Ishikawa (cell line): ENCODE results near the gene SLC26A6.

Experiments
- CEBPB ChIP-seq: IDR thresholded peaks from 2 replicates; pipeline ENCODE4 v1.6.1; 2012
- CREB1 ChIP-seq: IDR thresholded peaks from 2 replicates; pipeline ENCODE4 v1.6.1; 2012; ENCODE audit warnings: low read depth
- EGR1 ChIP-seq: IDR thresholded peaks from 2 replicates; pipeline ENCODE4 v1.6.1; 2012
- EP300 ChIP-seq: IDR thresholded peaks from 2 replicates; pipeline ENCODE4 v1.6.1; 2012; ENCODE audit warnings: borderline replicate concordance
- FOXM1 ChIP-seq: IDR thresholded peaks from 2 replicates; pipeline ENCODE4 v1.6.1; 2012; ENCODE audit warnings: low read depth, borderline replicate concordance
- NFIC ChIP-seq: IDR thresholded peaks from 2 replicates; pipeline ENCODE4 v1.6.1; 2012
- RAD21 ChIP-seq: IDR thresholded peaks from 2 replicates; pipeline ENCODE4 v1.6.1; 2012; ENCODE audit warnings: low read depth
- TAF1 ChIP-seq: IDR thresholded peaks from 2 replicates; pipeline ENCODE4 v1.6.1; 2012; ENCODE audit warnings: low read depth, mild to moderate bottlenecking
- TCF12 ChIP-seq: IDR thresholded peaks from 2 replicates; pipeline ENCODE4 v1.6.1; 2012; ENCODE audit warnings: low read depth
- TEAD4 ChIP-seq: IDR thresholded peaks from 2 replicates; pipeline ENCODE4 v1.6.1; 2012
- YY1 ChIP-seq: IDR thresholded peaks from 2 replicates; pipeline ENCODE4 v1.6.1; 2012; ENCODE audit warnings: low read depth
- ZBTB7A ChIP-seq: IDR thresholded peaks from 2 replicates; pipeline ENCODE4 v1.6.1; 2012; ENCODE audit warnings: low read depth
- TF ChIP-seq, protein P1 (sequence below): IDR thresholded peaks from 2 replicates; pipeline ENCODE4 v1.6.1; 2012
- TF ChIP-seq, protein P2 (sequence below): IDR thresholded peaks from 2 replicates; pipeline ENCODE4 v1.6.1; 2012
- TF ChIP-seq, protein P3 (sequence below): IDR thresholded peaks from 2 replicates; pipeline ENCODE4 v1.6.1; 2012; ENCODE audit warnings: low read depth, mild to moderate bottlenecking

Gene SLC26A6, protein sequence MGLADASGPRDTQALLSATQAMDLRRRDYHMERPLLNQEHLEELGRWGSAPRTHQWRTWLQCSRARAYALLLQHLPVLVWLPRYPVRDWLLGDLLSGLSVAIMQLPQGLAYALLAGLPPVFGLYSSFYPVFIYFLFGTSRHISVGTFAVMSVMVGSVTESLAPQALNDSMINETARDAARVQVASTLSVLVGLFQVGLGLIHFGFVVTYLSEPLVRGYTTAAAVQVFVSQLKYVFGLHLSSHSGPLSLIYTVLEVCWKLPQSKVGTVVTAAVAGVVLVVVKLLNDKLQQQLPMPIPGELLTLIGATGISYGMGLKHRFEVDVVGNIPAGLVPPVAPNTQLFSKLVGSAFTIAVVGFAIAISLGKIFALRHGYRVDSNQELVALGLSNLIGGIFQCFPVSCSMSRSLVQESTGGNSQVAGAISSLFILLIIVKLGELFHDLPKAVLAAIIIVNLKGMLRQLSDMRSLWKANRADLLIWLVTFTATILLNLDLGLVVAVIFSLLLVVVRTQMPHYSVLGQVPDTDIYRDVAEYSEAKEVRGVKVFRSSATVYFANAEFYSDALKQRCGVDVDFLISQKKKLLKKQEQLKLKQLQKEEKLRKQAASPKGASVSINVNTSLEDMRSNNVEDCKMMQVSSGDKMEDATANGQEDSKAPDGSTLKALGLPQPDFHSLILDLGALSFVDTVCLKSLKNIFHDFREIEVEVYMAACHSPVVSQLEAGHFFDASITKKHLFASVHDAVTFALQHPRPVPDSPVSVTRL

DNA sequence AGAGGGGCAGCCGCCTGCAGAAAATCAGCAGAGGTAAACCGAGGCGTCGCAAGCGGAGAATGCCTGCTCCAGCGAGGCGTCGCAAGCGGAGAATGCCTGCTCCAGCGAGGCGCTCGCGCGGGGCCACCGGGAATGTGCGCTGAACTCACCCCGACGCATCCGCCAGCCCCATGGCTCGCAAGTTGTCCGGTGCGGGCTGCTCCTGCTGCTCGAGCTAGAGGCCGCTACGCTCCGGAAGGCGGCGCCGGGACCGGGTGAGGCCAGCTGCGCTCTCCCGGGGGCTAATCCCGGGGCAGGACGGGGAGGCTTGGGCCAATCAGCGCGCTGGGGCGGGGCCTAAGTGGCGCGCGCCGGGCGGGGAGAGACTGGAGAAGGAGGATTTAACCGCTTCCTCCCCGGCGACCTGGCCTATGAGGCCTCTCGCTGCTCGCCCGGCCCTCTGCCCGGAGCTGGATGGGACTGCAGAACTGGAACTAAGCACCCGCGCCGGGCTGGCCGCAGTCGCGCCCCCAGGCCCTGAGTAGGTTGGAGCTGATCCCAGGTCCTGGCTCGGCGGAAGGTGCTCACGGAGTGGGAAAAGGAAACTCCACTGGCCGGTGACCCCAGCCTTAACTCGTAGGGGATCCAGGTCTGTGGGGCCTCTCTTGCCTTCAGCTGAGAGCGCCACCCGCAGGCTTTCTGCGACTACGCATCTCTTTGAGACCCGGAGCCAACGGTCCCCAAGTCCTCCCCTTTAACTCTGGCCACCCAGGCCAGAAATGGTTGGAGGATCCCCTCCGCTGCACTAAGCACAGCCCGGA is at the start of gene SLC26A6:
SLC26A6 (minus strand) TSS at position 240 of the 800 bp plus-strand sequence; CDS start at position 172, 68 bp downstream.
- TF ChIP-seq TAF1, result peak; percentile 83
- TF ChIP-seq, protein P1, sequence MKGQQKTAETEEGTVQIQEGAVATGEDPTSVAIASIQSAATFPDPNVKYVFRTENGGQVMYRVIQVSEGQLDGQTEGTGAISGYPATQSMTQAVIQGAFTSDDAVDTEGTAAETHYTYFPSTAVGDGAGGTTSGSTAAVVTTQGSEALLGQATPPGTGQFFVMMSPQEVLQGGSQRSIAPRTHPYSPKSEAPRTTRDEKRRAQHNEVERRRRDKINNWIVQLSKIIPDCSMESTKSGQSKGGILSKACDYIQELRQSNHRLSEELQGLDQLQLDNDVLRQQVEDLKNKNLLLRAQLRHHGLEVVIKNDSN, result no peak
- TF ChIP-seq, protein P2, sequence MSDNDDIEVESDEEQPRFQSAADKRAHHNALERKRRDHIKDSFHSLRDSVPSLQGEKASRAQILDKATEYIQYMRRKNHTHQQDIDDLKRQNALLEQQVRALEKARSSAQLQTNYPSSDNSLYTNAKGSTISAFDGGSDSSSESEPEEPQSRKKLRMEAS, result peak; percentile 64
- no peak; the same call in 1 of the 2 replicates for TF ChIP-seq NFIC
- peak; percentile 9; the same call in 1 of the 2 replicates for TF ChIP-seq CREB1
- peak; percentile 37; the same call in 1 of the 2 replicates for TF ChIP-seq RAD21
- TF ChIP-seq TCF12, result 0 out of 2 replicates have a peak, but pooled peaks have one; percentile 21
- TF ChIP-seq EGR1, result no peak
- no peak; the same call in 1 of the 2 replicates for TF ChIP-seq ZBTB7A
- no peak for TF ChIP-seq CEBPB
- TF ChIP-seq YY1, result no peak

DNA sequence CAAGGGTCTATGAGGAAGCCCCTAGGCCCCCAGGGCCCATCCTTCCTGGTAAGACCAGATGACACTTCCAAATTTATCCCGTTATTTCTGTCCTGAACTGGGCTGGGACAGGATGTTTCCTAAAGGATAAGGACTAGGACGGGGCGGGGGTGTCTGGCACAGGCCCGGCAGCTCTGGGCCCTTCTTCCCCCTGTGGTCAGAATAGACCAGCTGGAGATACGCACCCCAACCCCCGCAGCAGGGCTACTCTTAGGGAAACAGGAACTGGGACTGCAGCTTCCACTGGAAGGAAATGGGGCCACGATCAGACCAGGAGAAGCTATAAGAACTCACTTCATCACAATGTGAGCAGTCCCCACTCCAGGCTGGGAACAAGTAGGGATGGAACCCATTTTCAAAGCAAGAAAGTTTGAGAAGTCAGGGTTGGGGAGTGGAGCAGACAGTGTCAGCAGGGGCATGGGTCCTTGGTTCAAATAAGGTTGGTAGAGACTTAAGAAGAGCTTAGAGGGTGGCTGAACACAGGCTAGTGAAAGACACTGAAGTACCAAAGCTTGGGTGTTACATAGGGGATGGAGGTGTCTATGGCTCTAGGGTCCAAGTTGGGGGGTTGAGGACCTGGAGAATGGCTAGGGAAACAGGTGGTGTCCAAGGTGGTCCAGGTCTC is 49.4 kb upstream of the SLC26A6 start:
- no peak for TF ChIP-seq EGR1
- TF ChIP-seq TAF1, result no peak
- no peak for TF ChIP-seq TCF12

DNA sequence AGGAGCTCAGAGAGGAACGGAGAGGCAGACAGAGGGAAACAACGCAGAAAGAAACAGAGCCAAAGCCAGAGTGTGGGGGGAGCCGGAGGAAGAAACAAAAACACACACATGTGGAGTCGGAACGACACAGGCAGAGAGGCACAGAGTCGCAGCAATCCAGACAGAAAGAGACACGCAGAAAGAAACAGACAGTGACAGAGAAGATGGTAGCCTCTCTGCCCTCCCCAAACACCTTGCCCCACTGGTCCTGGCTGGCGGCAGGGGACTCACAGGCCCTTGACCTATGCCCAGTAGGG is 48.7 kb upstream of the SLC26A6 start:
- TF ChIP-seq TCF12, result no peak
- TF ChIP-seq FOXM1, result no peak
- TF ChIP-seq, protein P3, sequence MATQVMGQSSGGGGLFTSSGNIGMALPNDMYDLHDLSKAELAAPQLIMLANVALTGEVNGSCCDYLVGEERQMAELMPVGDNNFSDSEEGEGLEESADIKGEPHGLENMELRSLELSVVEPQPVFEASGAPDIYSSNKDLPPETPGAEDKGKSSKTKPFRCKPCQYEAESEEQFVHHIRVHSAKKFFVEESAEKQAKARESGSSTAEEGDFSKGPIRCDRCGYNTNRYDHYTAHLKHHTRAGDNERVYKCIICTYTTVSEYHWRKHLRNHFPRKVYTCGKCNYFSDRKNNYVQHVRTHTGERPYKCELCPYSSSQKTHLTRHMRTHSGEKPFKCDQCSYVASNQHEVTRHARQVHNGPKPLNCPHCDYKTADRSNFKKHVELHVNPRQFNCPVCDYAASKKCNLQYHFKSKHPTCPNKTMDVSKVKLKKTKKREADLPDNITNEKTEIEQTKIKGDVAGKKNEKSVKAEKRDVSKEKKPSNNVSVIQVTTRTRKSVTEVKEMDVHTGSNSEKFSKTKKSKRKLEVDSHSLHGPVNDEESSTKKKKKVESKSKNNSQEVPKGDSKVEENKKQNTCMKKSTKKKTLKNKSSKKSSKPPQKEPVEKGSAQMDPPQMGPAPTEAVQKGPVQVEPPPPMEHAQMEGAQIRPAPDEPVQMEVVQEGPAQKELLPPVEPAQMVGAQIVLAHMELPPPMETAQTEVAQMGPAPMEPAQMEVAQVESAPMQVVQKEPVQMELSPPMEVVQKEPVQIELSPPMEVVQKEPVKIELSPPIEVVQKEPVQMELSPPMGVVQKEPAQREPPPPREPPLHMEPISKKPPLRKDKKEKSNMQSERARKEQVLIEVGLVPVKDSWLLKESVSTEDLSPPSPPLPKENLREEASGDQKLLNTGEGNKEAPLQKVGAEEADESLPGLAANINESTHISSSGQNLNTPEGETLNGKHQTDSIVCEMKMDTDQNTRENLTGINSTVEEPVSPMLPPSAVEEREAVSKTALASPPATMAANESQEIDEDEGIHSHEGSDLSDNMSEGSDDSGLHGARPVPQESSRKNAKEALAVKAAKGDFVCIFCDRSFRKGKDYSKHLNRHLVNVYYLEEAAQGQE, result no peak
- TF ChIP-seq NFIC, result no peak
- TF ChIP-seq, protein P1, result no peak
- no peak for TF ChIP-seq TEAD4
- no peak for TF ChIP-seq EGR1
- TF ChIP-seq CEBPB, result no peak
- TF ChIP-seq TAF1, result no peak
- no peak for TF ChIP-seq YY1
- TF ChIP-seq RAD21, result no peak
- TF ChIP-seq, protein P2, result no peak
- no peak for TF ChIP-seq EP300
- TF ChIP-seq ZBTB7A, result no peak
- no peak for TF ChIP-seq CREB1

DNA sequence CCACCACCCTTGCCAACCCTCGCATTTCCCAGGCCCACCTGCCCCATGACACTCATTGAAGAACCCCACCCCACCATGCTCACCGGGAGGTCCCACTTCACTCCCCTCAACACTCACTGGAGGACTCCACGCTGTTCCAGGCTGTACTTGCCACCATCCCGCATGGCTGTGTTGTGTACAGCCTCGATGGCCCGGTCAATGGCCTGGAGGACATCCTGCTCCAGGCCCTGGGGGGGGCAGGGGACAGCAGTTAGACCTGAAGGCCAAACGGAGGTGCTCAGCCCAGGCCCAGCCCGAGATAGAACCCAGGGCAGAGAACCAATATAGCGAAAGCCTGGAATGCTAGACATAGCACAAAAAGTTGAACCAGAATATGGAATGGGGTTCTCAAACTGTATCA is 47.5 kb upstream of the SLC26A6 start:
- TF ChIP-seq EP300 (no peak), FOXM1 (no peak), TCF12 (no peak), EGR1 (no peak), TEAD4 (no peak), TAF1 (no peak), RAD21 (no peak), CEBPB (no peak)
- TF ChIP-seq, protein P1, result no peak
- TF ChIP-seq, protein P3, result no peak
